Measurements from ENCODE around the gene CATSPER3. TPM values are rescaled to one million over a fixed set of nuclear protein-coding genes. Genes with fewer than 3 reads are reported as not detected.

The CATSPER3 gene
- total RNA-seq, 1 experiment from 2014 or later: not detected

- no peak for DNase-seq (ENCODE audit: low spot score)
Measured at GRCh38 chr5:135029477-135030122, 61.9 kb downstream of the CATSPER3 start.

- DNase-seq (ENCODE audit: low spot score): no peak
Measured at GRCh38 chr5:135030123-135030955, 62.6 kb downstream of the CATSPER3 start.

GRCh38 chr5:135030956-135031812 lies 63.5 kb downstream of the CATSPER3 start:
- no peak for DNase-seq (ENCODE audit: low spot score)

- no peak for DNase-seq (ENCODE audit: low spot score)
Measured at GRCh38 chr5:135031813-135032694, 64.3 kb downstream of the CATSPER3 start.

GRCh38 chr5:135032695-135032998 lies 64.9 kb downstream of the CATSPER3 start:
- DNase-seq (ENCODE audit: low spot score): no peak

GRCh38 chr5:135032999-135033861 lies 65.5 kb downstream of the CATSPER3 start:
- no peak for DNase-seq (ENCODE audit: low spot score)

- no peak for DNase-seq (ENCODE audit: low spot score)
Measured at GRCh38 chr5:135033901-135034235, 66.2 kb downstream of the CATSPER3 start, which contains the start of gene PITX1. TSS of gene PITX1 (minus strand) at chr5:135034228. CDS start at chr5:135033881, 347 bp downstream.

- DNase-seq (ENCODE audit: low spot score): peak; percentile 77
Measured at GRCh38 chr5:135034236-135034962, 66.7 kb downstream of the CATSPER3 start.

GRCh38 chr5:135034963-135035677 lies 67.4 kb downstream of the CATSPER3 start:
- no peak for DNase-seq (ENCODE audit: low spot score)

- no peak for DNase-seq (ENCODE audit: low spot score)
Measured at GRCh38 chr5:135035678-135036030, 67.9 kb downstream of the CATSPER3 start.

GRCh38 chr5:135036405-135036804 lies 68.7 kb downstream of the CATSPER3 start:
- DNase-seq (ENCODE audit: low spot score): no peak

GRCh38 chr5:135037519-135038204 lies 70.0 kb downstream of the CATSPER3 start:
- no peak for DNase-seq (ENCODE audit: low spot score)

- no peak for DNase-seq (ENCODE audit: low spot score)
Measured at GRCh38 chr5:135038205-135038812, 70.6 kb downstream of the CATSPER3 start.

GRCh38 chr5:135038813-135039270 lies 71.1 kb downstream of the CATSPER3 start:
- no peak for DNase-seq (ENCODE audit: low spot score)

- DNase-seq (ENCODE audit: low spot score): no peak
Measured at GRCh38 chr5:135039271-135040033, 71.7 kb downstream of the CATSPER3 start.

GRCh38 chr5:135040034-135040332 lies 72.3 kb downstream of the CATSPER3 start:
- no peak for DNase-seq (ENCODE audit: low spot score)

- DNase-seq (ENCODE audit: low spot score): no peak
Measured at GRCh38 chr5:135040333-135041144, 72.8 kb downstream of the CATSPER3 start.

Measured in H4 (cell line).